ENCODE data around the gene APLP2. TPM values are rescaled to one million over a fixed set of nuclear protein-coding genes. Genes with fewer than 3 reads are reported as not detected.

The APLP2 gene
- total and polyA plus RNA-seq, 2 of the 13 experiments (the other 11 are each of a cell fraction or from before 2014, with no cell fraction given): 315 to 594 TPM

DNA sequence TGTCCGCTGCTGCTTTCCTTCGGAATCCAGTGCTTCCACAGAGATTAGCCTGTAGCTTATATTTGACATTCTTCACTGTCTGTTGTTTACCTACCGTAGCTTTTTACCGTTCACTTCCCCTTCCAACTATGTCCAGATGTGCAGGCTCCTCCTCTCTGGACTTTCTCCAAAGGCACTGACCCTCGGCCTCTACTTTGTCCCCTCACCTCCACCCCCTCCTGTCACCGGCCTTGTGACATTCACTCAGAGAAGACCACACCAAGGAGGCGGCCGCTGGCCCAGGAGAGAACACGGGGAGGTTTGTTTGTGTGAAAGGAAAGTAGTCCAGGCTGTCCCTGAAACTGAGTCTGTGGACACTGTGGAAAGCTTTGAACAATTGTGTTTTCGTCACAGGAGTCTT is 74.4 kb downstream of the APLP2 start (continued):
- TF ChIP-seq, protein P1, sequence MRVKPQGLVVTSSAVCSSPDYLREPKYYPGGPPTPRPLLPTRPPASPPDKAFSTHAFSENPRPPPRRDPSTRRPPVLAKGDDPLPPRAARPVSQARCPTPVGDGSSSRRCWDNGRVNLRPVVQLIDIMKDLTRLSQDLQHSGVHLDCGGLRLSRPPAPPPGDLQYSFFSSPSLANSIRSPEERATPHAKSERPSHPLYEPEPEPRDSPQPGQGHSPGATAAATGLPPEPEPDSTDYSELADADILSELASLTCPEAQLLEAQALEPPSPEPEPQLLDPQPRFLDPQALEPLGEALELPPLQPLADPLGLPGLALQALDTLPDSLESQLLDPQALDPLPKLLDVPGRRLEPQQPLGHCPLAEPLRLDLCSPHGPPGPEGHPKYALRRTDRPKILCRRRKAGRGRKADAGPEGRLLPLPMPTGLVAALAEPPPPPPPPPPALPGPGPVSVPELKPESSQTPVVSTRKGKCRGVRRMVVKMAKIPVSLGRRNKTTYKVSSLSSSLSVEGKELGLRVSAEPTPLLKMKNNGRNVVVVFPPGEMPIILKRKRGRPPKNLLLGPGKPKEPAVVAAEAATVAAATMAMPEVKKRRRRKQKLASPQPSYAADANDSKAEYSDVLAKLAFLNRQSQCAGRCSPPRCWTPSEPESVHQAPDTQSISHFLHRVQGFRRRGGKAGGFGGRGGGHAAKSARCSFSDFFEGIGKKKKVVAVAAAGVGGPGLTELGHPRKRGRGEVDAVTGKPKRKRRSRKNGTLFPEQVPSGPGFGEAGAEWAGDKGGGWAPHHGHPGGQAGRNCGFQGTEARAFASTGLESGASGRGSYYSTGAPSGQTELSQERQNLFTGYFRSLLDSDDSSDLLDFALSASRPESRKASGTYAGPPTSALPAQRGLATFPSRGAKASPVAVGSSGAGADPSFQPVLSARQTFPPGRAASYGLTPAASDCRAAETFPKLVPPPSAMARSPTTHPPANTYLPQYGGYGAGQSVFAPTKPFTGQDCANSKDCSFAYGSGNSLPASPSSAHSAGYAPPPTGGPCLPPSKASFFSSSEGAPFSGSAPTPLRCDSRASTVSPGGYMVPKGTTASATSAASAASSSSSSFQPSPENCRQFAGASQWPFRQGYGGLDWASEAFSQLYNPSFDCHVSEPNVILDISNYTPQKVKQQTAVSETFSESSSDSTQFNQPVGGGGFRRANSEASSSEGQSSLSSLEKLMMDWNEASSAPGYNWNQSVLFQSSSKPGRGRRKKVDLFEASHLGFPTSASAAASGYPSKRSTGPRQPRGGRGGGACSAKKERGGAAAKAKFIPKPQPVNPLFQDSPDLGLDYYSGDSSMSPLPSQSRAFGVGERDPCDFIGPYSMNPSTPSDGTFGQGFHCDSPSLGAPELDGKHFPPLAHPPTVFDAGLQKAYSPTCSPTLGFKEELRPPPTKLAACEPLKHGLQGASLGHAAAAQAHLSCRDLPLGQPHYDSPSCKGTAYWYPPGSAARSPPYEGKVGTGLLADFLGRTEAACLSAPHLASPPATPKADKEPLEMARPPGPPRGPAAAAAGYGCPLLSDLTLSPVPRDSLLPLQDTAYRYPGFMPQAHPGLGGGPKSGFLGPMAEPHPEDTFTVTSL (CRISPR knock-in tag; IDR thresholded peaks at IDR 0.05; ENCODE audit: borderline replicate concordance): peak; percentile 73; the same call in 1 of the 2 replicates
- TF ChIP-seq ZNF10 (CRISPR knock-in tag; IDR thresholded peaks at IDR 0.05; ENCODE audit: borderline replicate concordance, low read depth) (no peak), PHF21A (CRISPR knock-in tag; IDR thresholded peaks at IDR 0.05) (peak; percentile 78), POLR2A (IDR thresholded peaks at IDR 0.05; ENCODE audit: insufficient read depth in 1 of 2, low read depth in 2 of 2, low read length in 2 of 2) (peak in 1 of 2 experiments; percentile 45; a peak in 1 of 4 replicates), SALL1 (CRISPR knock-in tag; IDR thresholded peaks at IDR 0.05) (peak; percentile 92), FOXK2 (IDR thresholded peaks at IDR 0.05) (peak; percentile 85), DNMT1 (CRISPR knock-in tag; IDR thresholded peaks at IDR 0.05) (no peak), KMT2B (CRISPR knock-in tag; IDR thresholded peaks at IDR 0.05) (peak; percentile 54), ZNF652 (CRISPR knock-in tag; IDR thresholded peaks at IDR 0.05; ENCODE audit: borderline replicate concordance, low read depth) (peak; percentile 23; the same call in 1 of the 2 replicates), THAP11 (CRISPR knock-in tag; IDR thresholded peaks at IDR 0.05) (peak; percentile 53), CENPT (CRISPR knock-in tag; IDR thresholded peaks at IDR 0.05; ENCODE audit: low read depth) (no peak), ZMYM2 (CRISPR knock-in tag; IDR thresholded peaks at IDR 0.05) (peak; percentile 60; the same call in 1 of the 2 replicates), KDM2A (CRISPR knock-in tag; IDR thresholded peaks at IDR 0.05; ENCODE audit: borderline replicate concordance, low read depth) (peak; percentile 46; the same call in 1 of the 2 replicates), IRF2 (CRISPR knock-in tag; IDR thresholded peaks at IDR 0.05) (peak; percentile 53; the same call in 1 of the 2 replicates), ZNF382 (CRISPR knock-in tag; IDR thresholded peaks at IDR 0.05; ENCODE audit: borderline replicate concordance) (no peak), SKI (IDR thresholded peaks at IDR 0.05; ENCODE audit: partially characterized antibody) (peak; percentile 52), ZNF878 (CRISPR knock-in tag; IDR thresholded peaks at IDR 0.05) (0 out of 2 replicates have a peak, but pooled peaks have one; percentile 37), RCOR2 (CRISPR knock-in tag; IDR thresholded peaks at IDR 0.05) (peak; percentile 76), TRIM24 (CRISPR knock-in tag; IDR thresholded peaks at IDR 0.05) (no peak)
- TF ChIP-seq, protein P2, sequence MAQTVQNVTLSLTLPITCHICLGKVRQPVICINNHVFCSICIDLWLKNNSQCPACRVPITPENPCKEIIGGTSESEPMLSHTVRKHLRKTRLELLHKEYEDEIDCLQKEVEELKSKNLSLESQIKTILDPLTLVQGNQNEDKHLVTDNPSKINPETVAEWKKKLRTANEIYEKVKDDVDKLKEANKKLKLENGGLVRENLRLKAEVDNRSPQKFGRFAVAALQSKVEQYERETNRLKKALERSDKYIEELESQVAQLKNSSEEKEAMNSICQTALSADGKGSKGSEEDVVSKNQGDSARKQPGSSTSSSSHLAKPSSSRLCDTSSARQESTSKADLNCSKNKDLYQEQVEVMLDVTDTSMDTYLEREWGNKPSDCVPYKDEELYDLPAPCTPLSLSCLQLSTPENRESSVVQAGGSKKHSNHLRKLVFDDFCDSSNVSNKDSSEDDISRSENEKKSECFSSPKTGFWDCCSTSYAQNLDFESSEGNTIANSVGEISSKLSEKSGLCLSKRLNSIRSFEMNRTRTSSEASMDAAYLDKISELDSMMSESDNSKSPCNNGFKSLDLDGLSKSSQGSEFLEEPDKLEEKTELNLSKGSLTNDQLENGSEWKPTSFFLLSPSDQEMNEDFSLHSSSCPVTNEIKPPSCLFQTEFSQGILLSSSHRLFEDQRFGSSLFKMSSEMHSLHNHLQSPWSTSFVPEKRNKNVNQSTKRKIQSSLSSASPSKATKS (CRISPR knock-in tag; IDR thresholded peaks at IDR 0.05): no peak
- TF ChIP-seq, protein P3, sequence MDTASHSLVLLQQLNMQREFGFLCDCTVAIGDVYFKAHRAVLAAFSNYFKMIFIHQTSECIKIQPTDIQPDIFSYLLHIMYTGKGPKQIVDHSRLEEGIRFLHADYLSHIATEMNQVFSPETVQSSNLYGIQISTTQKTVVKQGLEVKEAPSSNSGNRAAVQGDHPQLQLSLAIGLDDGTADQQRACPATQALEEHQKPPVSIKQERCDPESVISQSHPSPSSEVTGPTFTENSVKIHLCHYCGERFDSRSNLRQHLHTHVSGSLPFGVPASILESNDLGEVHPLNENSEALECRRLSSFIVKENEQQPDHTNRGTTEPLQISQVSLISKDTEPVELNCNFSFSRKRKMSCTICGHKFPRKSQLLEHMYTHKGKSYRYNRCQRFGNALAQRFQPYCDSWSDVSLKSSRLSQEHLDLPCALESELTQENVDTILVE (CRISPR knock-in tag; IDR thresholded peaks at IDR 0.05): peak; percentile 53; the same call in 1 of the 2 replicates
- TF ChIP-seq, protein P4, sequence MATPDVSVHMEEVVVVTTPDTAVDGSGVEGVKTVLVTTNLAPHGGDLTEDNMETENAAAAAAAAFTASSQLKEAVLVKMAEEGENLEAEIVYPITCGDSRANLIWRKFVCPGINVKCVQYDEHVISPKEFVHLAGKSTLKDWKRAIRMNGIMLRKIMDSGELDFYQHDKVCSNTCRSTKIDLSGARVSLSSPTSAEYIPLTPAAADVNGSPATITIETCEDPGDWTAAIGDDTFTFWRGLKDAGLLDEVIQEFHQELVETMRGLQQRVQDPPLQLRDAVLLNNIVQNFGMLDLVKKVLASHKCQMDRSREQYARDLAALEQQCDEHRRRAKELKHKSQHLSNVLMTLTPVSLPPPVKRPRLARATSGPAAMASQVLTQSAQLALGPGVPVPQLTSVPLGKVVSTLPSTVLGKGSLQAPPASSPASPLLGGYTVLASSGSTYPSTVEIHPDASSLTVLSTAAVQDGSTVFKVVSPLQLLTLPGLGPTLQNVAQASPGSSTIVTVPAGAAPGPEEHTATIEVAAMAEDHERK (CRISPR knock-in tag; IDR thresholded peaks at IDR 0.05; ENCODE audit: low read depth): no peak

Measured in HepG2 (cell line).